Fibroblast of peridontal ligament (primary cell): ENCODE results near the gene ATP11B.
A peak's percentile ranks its signal among the peaks of the same experiment; 100 is the strongest.
"Not testable (repeated sequence)": the region's sequence is repeated elsewhere in the genome, so short reads cannot be mapped to it uniquely, and the experiment has no call there.

Experiments
- DNase-seq: peaks from one replicate; pipeline ENCODE4 v3.0.0-alpha.2; 2010; ENCODE audit errors: extremely low read depth

The ATP11B gene

GRCh38 chr3:182824957-182825356 lies 31.7 kb downstream of the ATP11B start:
- DNase-seq = no peak

- no peak for DNase-seq
Observed at GRCh38 chr3:182829761-182830405, 36.6 kb downstream of the ATP11B start.

GRCh38 chr3:182837855-182838454 lies 44.7 kb downstream of the ATP11B start:
- peak; percentile 60 for DNase-seq

GRCh38 chr3:182843478-182843877 lies 50.2 kb downstream of the ATP11B start:
- no peak for DNase-seq

GRCh38 chr3:182848906-182849305 lies 55.6 kb downstream of the ATP11B start:
- no peak for DNase-seq

GRCh38 chr3:182855076-182855475 lies 61.8 kb downstream of the ATP11B start:
- DNase-seq = no peak

GRCh38 chr3:182861348-182861747 lies 68.0 kb downstream of the ATP11B start:
- DNase-seq = peak; percentile 13

GRCh38 chr3:182862159-182862860 lies 69.0 kb downstream of the ATP11B start:
- no peak for DNase-seq

- DNase-seq = no peak
Observed at GRCh38 chr3:182869059-182869458, 75.8 kb downstream of the ATP11B start.

- DNase-seq = not testable (repeated sequence)
Observed at GRCh38 chr3:182870917-182871316, 77.6 kb downstream of the ATP11B start.

GRCh38 chr3:182879031-182879611 lies 85.8 kb downstream of the ATP11B start:
- no peak for DNase-seq

GRCh38 chr3:182886497-182886896 lies 93.2 kb downstream of the ATP11B start:
- DNase-seq = peak; percentile 6

GRCh38 chr3:182889948-182890629 lies 96.8 kb downstream of the ATP11B start:
- peak; percentile 24 for DNase-seq

GRCh38 chr3:182891364-182891763 lies 98.1 kb downstream of the ATP11B start:
- DNase-seq = no peak

- DNase-seq = no peak
Observed at GRCh38 chr3:182892226-182892625, 98.9 kb downstream of the ATP11B start.

- DNase-seq = no peak
Observed at GRCh38 chr3:182895513-182896112, 102.3 kb downstream of the ATP11B start.

- DNase-seq = no peak
Observed at GRCh38 chr3:182896553-182896952, 103.2 kb downstream of the ATP11B start.

GRCh38 chr3:182902236-182902635 lies 108.9 kb downstream of the ATP11B start:
- no peak for DNase-seq

GRCh38 chr3:182904164-182904563 lies 110.9 kb downstream of the ATP11B start:
- no peak for DNase-seq

- DNase-seq = no peak
Observed at GRCh38 chr3:182905623-182906022, 112.3 kb downstream of the ATP11B start.

- DNase-seq = no peak
Observed at GRCh38 chr3:182906036-182906435, 112.7 kb downstream of the ATP11B start.

GRCh38 chr3:182908471-182908870 lies 115.2 kb downstream of the ATP11B start:
- peak; percentile 79 for DNase-seq
